Measurements from ENCODE around the gene MFAP5. TPM values are rescaled to one million over a fixed set of nuclear protein-coding genes. Genes with fewer than 3 reads are reported as not detected.

Gene MFAP5
- total RNA-seq, 2 donors from 2014 or later, result 4.6 to 12.1 TPM

DNA sequence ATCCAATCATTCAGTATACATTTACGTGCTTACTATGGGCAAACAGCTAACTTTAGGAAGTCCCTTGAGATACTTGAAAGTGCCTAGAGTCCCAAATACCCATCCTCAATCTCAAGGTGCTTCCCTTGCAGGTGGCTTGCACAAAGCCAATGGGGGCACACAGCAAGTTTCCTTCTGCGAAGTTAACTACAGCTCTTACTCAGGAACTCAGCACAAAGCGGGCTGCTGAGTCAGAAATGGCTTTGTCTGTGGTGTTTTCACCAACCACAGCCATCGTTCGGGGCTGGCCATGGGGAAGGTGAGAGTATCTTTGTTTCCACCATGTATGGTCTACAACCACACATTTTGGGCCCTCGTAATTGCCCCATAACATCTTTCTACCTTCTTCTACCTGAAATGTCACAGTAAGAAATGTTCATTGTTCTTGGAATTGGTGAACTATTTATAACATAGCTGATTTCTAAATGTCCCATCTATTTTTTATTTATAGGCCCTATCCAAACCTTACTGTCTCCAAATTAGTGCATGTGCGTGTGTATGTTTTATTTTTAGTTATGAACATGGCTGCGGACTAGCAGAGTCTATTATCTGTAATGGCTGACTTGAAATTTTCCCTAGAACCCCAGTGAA, 13.9 kb downstream of the MFAP5 start:
- no peaks in the 10 kb centered on the region for H3K9me3 ChIP-seq
- DNase-seq, result no peak
- intact Hi-C loops (cut with DNase I), result no loop called here
- no peak overlapping the region for H3K27ac ChIP-seq
- H3K4me1 ChIP-seq, result no peaks in the 10 kb centered on the region
- H3K27me3 ChIP-seq, result no peaks in the 10 kb centered on the region
- TF ChIP-seq CTCF (IDR thresholded peaks at IDR 0.05), result no peak
- H3K4me3 ChIP-seq, result no peak overlapping the region
- no peaks in the 10 kb centered on the region for H3K36me3 ChIP-seq
- no peak overlapping the region for H3K9ac ChIP-seq (ENCODE audit: low read depth in 2 of 2, low read length in 2 of 2)

DNA sequence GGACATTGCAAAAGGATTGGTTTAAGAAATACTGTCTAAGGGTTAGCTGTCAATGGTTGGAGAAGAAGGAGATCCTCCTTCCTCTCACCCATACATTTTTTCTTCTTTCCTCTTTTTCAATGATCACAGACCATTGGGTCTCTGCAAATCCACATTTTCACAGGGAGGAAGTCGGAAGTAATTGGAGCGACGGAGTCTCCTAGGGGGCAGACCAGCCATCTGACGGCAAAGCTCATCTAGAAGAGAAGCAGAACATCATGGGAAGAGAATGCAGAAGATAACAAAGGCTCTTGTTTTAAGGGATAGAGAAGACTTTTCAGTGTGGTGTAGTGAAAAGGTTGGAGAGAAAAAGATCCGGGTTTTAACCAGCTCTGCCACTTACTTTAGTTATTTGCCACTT, 14.7 kb downstream of the MFAP5 start:
- Histone ChIP-seq H3K27me3 (no peaks in the 10 kb centered on the region), H3K36me3 (no peaks in the 10 kb centered on the region), H3K27ac (no peak overlapping the region), H3K9me3 (no peaks in the 10 kb centered on the region), H3K4me3 (no peak overlapping the region), H3K4me1 (no peaks in the 10 kb centered on the region), H3K9ac (ENCODE audit: low read depth in 2 of 2, low read length in 2 of 2) (no peak overlapping the region)
- no peak for DNase-seq
- no peak for TF ChIP-seq CTCF (IDR thresholded peaks at IDR 0.05)
- intact Hi-C loops (cut with DNase I), result no loop called here

DNA sequence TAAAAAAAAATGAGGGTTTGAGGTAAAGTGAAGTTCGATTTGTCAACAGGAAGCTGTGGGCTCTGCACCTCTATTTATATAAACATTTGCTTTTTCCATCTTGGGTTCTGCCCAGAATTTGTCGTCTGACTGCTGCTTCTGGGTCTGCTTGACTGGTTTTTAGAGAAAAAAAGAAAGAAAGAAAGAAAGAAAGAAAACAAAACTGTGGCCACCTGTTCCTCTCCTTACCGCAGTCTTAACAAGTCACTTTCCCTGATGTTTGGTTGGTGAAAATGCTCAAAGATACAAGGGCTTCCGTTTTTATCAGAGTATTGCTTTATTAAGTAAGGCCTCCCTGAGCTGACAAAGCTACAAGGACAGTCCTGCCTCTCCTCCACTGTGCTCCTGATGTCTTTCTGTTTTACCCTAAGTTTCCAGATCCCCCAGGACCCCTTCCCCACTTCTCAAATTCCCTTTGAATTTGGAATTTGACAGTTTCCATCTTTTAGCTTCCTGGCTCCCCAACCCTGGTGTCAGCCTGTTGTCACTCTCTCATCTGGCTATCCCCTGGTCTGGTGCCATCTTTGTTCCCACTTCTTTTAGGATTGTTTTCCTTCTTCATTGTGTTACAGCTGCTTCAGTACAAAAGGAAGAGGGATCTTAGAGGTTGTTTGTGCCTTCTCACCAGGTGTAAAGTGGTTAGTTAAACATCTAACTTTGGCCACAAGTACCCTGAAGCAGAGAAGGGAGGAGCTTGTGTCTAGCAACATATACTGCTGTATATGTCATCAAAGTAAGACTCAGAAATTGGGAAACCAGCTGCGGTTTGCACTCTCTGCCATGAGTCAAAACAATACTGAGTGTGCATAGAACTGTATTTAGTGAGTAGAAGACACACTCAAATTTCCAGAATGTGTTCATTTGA, 18.0 kb downstream of the MFAP5 start:
- intact Hi-C loops (cut with DNase I), result no loop called here
- DNase-seq, result no peak
- no peaks in the 10 kb centered on the region for H3K27me3 ChIP-seq
- H3K36me3 ChIP-seq, result no peaks in the 10 kb centered on the region
- no peaks in the 10 kb centered on the region for H3K9me3 ChIP-seq
- no peak for TF ChIP-seq CTCF (IDR thresholded peaks at IDR 0.05)
- no peak overlapping the region for H3K9ac ChIP-seq (ENCODE audit: low read depth in 2 of 2, low read length in 2 of 2)
- no peak overlapping the region for H3K4me3 ChIP-seq
- no peaks in the 10 kb centered on the region for H3K4me1 ChIP-seq
- H3K27ac ChIP-seq, result peak overlapping the region; percentile 11

- intact Hi-C loops (cut with DNase I), result no loop called here
- no peak for DNase-seq
- Histone ChIP-seq H3K36me3 (no peaks in the 10 kb centered on the region), H3K9me3 (no peaks in the 10 kb centered on the region), H3K4me1 (no peaks in the 10 kb centered on the region), H3K9ac (ENCODE audit: low read depth in 2 of 2, low read length in 2 of 2) (no peak overlapping the region), H3K27me3 (no peaks in the 10 kb centered on the region), H3K4me3 (no peak overlapping the region), H3K27ac (no peak overlapping the region)
- no peak for TF ChIP-seq CTCF (IDR thresholded peaks at IDR 0.05)
Observed at GRCh38 chr12:8642775-8643174, 19.9 kb downstream of the MFAP5 start.

- intact Hi-C loops (cut with DNase I), result no loop called here
- Histone ChIP-seq H3K9me3 (no peaks in the 10 kb centered on the region), H3K27me3 (no peaks in the 10 kb centered on the region), H3K9ac (ENCODE audit: low read depth in 2 of 2, low read length in 2 of 2) (no peak overlapping the region), H3K27ac (no peak overlapping the region), H3K4me1 (no peaks in the 10 kb centered on the region), H3K36me3 (no peaks in the 10 kb centered on the region), H3K4me3 (no peak overlapping the region)
- DNase-seq, result no peak
- no peak for TF ChIP-seq CTCF (IDR thresholded peaks at IDR 0.05)
Observed at GRCh38 chr12:8639936-8640335, 22.7 kb downstream of the MFAP5 start.
